Endodermal cell (in vitro differentiated cells): Measurements from ENCODE around the gene NLRP5. TPM values are rescaled to one million over a fixed set of nuclear protein-coding genes. Genes with fewer than 3 reads are reported as not detected.

Source experiments
- DNase-seq: peaks from one replicate; pipeline ENCODE4 v3.0.0-alpha.2; 2017
- H3K27ac ChIP-seq: 2 replicates; pipeline ENCODE4 v1.5.1; 2013; ENCODE audit warnings: mild to moderate bottlenecking, low read depth, low read length, moderate library complexity
- H3K27me3 ChIP-seq: 2 replicates; pipeline ENCODE4 v1.6.1; 2013; ENCODE audit warnings: mild to moderate bottlenecking, low read length, moderate library complexity; ENCODE audit not compliant: insufficient read depth, control insufficient read depth, poor library complexity, severe bottlenecking
- H3K36me3 ChIP-seq: 2 replicates; pipeline ENCODE4 v1.7.0; 2013; ENCODE audit warnings: mild to moderate bottlenecking, low read length, moderate library complexity; ENCODE audit not compliant: control insufficient read depth, insufficient read depth
- H3K4me1 ChIP-seq: one replicate; pipeline ENCODE4 v1.7.0; 2013; ENCODE audit warnings: low read length; ENCODE audit not compliant: control insufficient read depth, insufficient read depth
- H3K4me3 ChIP-seq: 2 replicates; pipeline ENCODE4 v1.5.1; 2013; ENCODE audit warnings: mild to moderate bottlenecking, low read length, moderate library complexity
- H3K9ac ChIP-seq: 2 replicates; pipeline ENCODE4 v1.6.1; 2013; ENCODE audit warnings: mild to moderate bottlenecking, low read length, moderate library complexity; ENCODE audit not compliant: poor library complexity, severe bottlenecking; ENCODE audit errors: extremely low read depth
- H3K9me3 ChIP-seq: 2 replicates; pipeline ENCODE4 v1.6.1; 2013; ENCODE audit warnings: mild to moderate bottlenecking, low read length, moderate library complexity; ENCODE audit not compliant: control insufficient read depth
- H3K27ac Mint-ChIP-seq: 2 replicates; pipeline ENCODE4 v1.8.0; 2020; ENCODE audit warnings: mixed read lengths
- H3K27me3 Mint-ChIP-seq: 2 replicates; pipeline ENCODE4 v1.8.0; 2021; ENCODE audit warnings: mild to moderate bottlenecking, mixed read lengths; ENCODE audit not compliant: insufficient read depth
- H3K36me3 Mint-ChIP-seq: 2 replicates; pipeline ENCODE4 v1.8.0; 2020; ENCODE audit warnings: low read depth, mixed read lengths
- H3K4me1 Mint-ChIP-seq: 2 replicates; pipeline ENCODE4 v1.8.0; 2020; ENCODE audit warnings: mixed read lengths
- H3K4me3 Mint-ChIP-seq: 2 replicates; pipeline ENCODE4 v1.8.0; 2020; ENCODE audit warnings: mild to moderate bottlenecking, moderate library complexity, mixed read lengths
- H3K9me3 Mint-ChIP-seq: 2 replicates; pipeline ENCODE4 v1.8.0; 2020; ENCODE audit warnings: mild to moderate bottlenecking, mixed read lengths
- CTCF ChIP-seq: fragments of 200-600 bp; sonication (generic); conservative IDR thresholded peaks from 2 replicates; pipeline ENCODE4 v1.5.0; 2021; ENCODE audit warnings: antibody characterized with exemption, mild to moderate bottlenecking
- WGBS, 2 experiments: methylation state at CpG; one replicate each; pipeline versions ENCODE4 v1.1.5 to v1.1.7; 2013; ENCODE audit warnings: missing lambda C conversion rate in 2 of 2, mixed read lengths in 1 of 2; ENCODE audit not compliant: insufficient coverage in 1 of 2, insufficient read length in 1 of 2; 5-methylcytosine and 5-hydroxymethylcytosine counted together
- total RNA-seq, 2 donors: library from RNA; stranded (reverse); fragmentation: NEBNext Ultra II Directional in 1 of 2; extraction: Animal tissue kit (Norgen Biotek cat#: 25700) in 1 of 2; gene quantifications; 2 replicates in 1 of 2; 3 replicates in 1 of 2; pipeline ENCODE4 v1.2.1, GENCODE V29; 2021

The NLRP5 gene
- total RNA-seq, 2 donors from 2014 or later = not detected

GRCh38 chr19:56099638-56100539, 113.3 kb downstream of the NLRP5 start:
- Histone ChIP-seq H3K4me3 (no peak overlapping the region), H3K27ac (no peak overlapping the region), H3K4me1 (no peaks in the 10 kb centered on the region), H3K9me3 (no peaks in the 10 kb centered on the region), H3K9ac (no peak overlapping the region), H3K27me3 (no peaks in the 10 kb centered on the region), H3K36me3 (peaks cover 22% of the 10 kb centered on the region)
- Mint-ChIP-seq H3K36me3 (peaks cover 24% of the 10 kb centered on the region), H3K27me3 (no peaks in the 10 kb centered on the region), H3K9me3 (peaks cover 3% of the 10 kb centered on the region), H3K27ac (no peak overlapping the region), H3K4me3 (no peak overlapping the region), H3K4me1 (no peaks in the 10 kb centered on the region)
- TF ChIP-seq CTCF = no peak
- WGBS, 2 experiments = 94 to 98% methylated on average over 23 to 30 of the region's 31 CpGs
- DNase-seq = no peak

- Histone ChIP-seq H3K36me3 (peaks cover 11% of the 10 kb centered on the region), H3K9me3 (no peaks in the 10 kb centered on the region), H3K4me3 (no peak overlapping the region), H3K27me3 (no peaks in the 10 kb centered on the region), H3K9ac (no peak overlapping the region), H3K4me1 (no peaks in the 10 kb centered on the region), H3K27ac (no peak overlapping the region)
- Mint-ChIP-seq H3K27ac (no peak overlapping the region), H3K27me3 (no peaks in the 10 kb centered on the region), H3K4me3 (no peak overlapping the region), H3K9me3 (no peaks in the 10 kb centered on the region), H3K4me1 (peaks cover 5% of the 10 kb centered on the region), H3K36me3 (peaks cover 15% of the 10 kb centered on the region)
- no peak for DNase-seq
- 88 to 90% methylated on average over 18 to 25 of the region's 25 CpGs for WGBS, 2 experiments
- no peak for TF ChIP-seq CTCF
Observed at GRCh38 chr19:56101095-56101494, 114.5 kb downstream of the NLRP5 start.

- H3K4me1 Mint-ChIP-seq = peaks cover 10% of the 10 kb centered on the region
- H3K27ac ChIP-seq = no peak overlapping the region
- H3K27ac Mint-ChIP-seq = no peak overlapping the region
Observed at GRCh38 chr19:56101746-56102535, 115.4 kb downstream of the NLRP5 start.

More at GRCh38 chr19:56101746-56102535, 115.4 kb downstream of the NLRP5 start:
- H3K9me3 ChIP-seq = no peaks in the 10 kb centered on the region
- H3K4me3 ChIP-seq = no peak overlapping the region
- WGBS, 2 experiments = 96% methylated on average over 19 to 34 of the region's 34 CpGs
- no peak for TF ChIP-seq CTCF
- no peaks in the 10 kb centered on the region for H3K9me3 Mint-ChIP-seq
- DNase-seq = no peak
- peaks cover 14% of the 10 kb centered on the region for H3K36me3 ChIP-seq
- no peak overlapping the region for H3K9ac ChIP-seq
- H3K36me3 Mint-ChIP-seq = peaks cover 22% of the 10 kb centered on the region
- H3K4me3 Mint-ChIP-seq = no peak overlapping the region
- no peaks in the 10 kb centered on the region for H3K27me3 Mint-ChIP-seq
- no peaks in the 10 kb centered on the region for H3K27me3 ChIP-seq
- H3K4me1 ChIP-seq = no peaks in the 10 kb centered on the region
